ENCODE results near the gene MBNL2. TPM values are rescaled to one million over a fixed set of nuclear protein-coding genes. Genes with fewer than 3 reads are reported as not detected.
A peak's percentile ranks its signal among the peaks of the same experiment; 100 is the strongest.

The MBNL2 gene
- total and polyA plus RNA-seq, 2 of the 13 experiments (the other 11 are each of a cell fraction or from before 2014, with no cell fraction given), result 30.8 to 59.0 TPM

GRCh38 chr13:97432232-97432916 lies 210.2 kb downstream of the MBNL2 start (continued):
- TF ChIP-seq ZNF609 (CRISPR knock-in tag; IDR thresholded peaks at IDR 0.05; ENCODE audit: borderline replicate concordance), result no peak
- TF ChIP-seq NFRKB (IDR thresholded peaks at IDR 0.05), result no peak
- no peak for TF ChIP-seq KLF15 (CRISPR knock-in tag; IDR thresholded peaks at IDR 0.05; ENCODE audit: borderline replicate concordance)
- peak; percentile 1 for TF ChIP-seq NAIF1 (CRISPR knock-in tag; IDR thresholded peaks at IDR 0.05; ENCODE audit: borderline replicate concordance)
- no peak for TF ChIP-seq ZHX1 (CRISPR knock-in tag; IDR thresholded peaks at IDR 0.05; ENCODE audit: low read depth)
- 0 out of 2 replicates have a peak, but pooled peaks have one; percentile 9 for TF ChIP-seq ZNF280D (CRISPR knock-in tag; IDR thresholded peaks at IDR 0.05)
- no peak for TF ChIP-seq PBX3 (CRISPR knock-in tag; IDR thresholded peaks at IDR 0.05; ENCODE audit: borderline replicate concordance)
- peak; percentile 75; the same call in 1 of the 2 replicates for TF ChIP-seq ZBTB34 (CRISPR knock-in tag; IDR thresholded peaks at IDR 0.05)
- 0 out of 2 replicates have a peak, but pooled peaks have one; percentile 48 for TF ChIP-seq POGK (CRISPR knock-in tag; conservative IDR thresholded peaks at IDR 0.05)
- no peak for TF ChIP-seq ATF1 (CRISPR knock-in tag; IDR thresholded peaks at IDR 0.05)
- no peak for TF ChIP-seq MATR3 (CRISPR knock-in tag; IDR thresholded peaks at IDR 0.05)
